Pulmonary artery endothelial cell (primary cell): ENCODE results near the gene ASMT. TPM values are rescaled to one million over a fixed set of nuclear protein-coding genes. Genes with fewer than 3 reads are reported as not detected.
A peak's percentile ranks its signal among the peaks of the same experiment; 100 is the strongest.
"Not testable (repeated sequence)": the region's sequence is repeated elsewhere in the genome, so short reads cannot be mapped to it uniquely, and the experiment has no call there.

Experiments
- DNase-seq: peaks from one replicate; pipeline ENCODE4 v3.0.0-alpha.2; 2011; ENCODE audit warnings: low read depth, low spot score
- total RNA-seq: library from RNA; depleted of rRNA; stranded (reverse); fragments of >200 nt; gene quantifications from 2 replicates; pipeline ENCODE4 v1.2.3, GENCODE V29; 2014

The ASMT gene
- total RNA-seq, 1 donor from 2014 or later: not detected

DNA sequence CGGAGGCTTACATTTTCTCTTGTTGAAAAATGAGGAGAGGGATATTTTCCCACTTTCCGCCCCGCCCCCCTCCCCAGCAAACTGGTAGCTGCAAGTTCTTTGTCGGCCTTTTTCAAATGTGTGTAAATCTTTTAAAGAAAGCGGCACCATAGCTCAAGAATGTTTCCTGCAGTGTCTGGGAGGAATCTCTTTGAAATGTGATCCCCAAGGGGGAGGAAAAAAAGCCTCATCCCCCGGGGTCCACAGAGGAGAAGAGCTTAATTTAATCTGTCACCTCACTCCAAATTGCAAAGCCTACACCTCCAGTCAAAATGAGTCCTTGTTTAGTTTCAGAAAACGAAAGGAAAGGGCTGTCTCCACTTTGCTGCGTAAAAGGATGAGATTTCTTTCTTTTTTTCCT lies 34.8 kb downstream of the ASMT start:
- DNase-seq: no peak

DNA sequence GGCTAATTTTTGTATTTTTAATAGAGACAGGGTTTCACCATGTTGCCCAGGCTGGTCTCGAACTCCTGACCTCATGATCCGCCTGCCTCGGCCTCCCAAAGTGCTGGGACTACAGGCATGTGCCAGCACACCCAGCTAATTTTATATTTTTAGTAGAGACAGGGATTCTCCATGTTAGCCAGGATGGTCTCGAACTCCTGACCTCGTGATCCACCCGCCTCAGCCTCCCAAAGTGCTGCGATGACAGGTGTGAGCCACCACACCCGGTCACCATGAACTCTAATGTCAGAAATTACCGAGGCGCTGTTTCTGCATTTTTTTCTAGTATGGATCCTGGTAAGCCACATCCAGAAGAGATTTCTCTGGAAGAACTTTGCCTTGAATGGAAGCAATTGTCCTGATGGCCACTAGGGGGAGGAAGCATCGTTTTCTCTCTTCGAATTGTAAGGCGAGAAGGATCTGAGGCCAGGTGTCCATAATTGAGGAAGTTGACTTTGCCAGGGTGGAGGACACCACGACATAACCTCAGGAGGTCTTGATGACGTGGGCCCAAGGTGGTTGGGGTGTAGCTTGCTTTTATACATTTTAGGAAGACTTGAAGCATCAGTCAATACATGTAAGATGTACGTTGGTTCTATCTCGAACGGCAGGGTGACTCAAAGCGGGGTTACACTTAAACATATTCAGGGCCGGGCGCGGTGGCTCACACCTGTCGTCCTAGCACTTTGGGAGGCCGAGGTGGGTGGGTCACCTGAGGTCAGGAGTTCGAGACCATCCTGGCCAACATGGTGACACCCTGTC lies 37.4 kb downstream of the ASMT start:
- peak; percentile 26 for DNase-seq

DNA sequence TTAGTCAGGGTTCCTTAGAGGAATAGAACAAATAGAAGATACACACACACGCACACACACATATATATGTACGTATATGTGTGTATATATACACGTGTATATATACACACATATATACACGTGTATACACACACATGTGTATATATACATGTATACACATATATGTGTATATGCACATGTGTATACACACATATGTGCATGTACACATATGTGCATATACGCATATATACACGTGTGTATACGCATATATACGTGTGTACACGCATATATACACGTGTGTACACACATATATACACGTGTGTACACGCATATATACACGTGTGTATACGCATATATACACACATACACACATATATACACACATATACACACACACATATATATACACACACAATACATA lies 41.5 kb downstream of the ASMT start:
- no peak for DNase-seq

DNA sequence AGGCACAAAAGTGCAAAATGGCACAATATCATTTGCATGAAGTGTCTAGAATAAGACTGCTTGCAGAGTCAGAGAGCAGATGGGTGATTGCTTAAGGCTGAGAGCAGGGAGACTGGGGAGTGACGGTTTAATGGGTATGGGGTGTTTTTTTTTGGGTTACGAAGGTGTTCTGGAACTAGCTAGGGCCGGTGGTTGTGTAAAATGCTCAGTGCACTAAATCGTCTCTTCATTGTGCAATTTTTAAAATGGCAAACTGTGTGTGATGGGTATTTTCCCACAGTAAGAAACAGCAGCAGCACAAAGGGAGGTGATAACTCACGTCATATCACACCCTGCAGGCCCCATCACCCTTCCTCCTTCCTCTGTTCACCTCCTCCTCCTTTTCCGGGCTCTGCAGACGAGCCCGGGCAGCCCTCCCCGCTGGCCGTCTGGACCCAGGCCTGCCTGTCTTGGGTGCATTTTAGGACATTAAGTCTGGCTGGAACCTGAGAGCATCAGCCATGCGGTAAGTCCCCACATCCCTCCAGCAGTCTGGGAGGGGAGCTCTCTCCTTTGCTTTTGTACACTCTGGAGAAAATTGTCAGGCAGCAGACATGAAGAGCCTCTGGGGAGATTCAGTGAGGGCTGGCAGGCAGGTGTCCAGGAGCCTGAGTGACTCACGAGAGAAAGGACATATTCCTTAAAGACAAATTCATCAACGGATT lies 42.7 kb downstream of the ASMT start:
- peak; percentile 40 for DNase-seq

DNA sequence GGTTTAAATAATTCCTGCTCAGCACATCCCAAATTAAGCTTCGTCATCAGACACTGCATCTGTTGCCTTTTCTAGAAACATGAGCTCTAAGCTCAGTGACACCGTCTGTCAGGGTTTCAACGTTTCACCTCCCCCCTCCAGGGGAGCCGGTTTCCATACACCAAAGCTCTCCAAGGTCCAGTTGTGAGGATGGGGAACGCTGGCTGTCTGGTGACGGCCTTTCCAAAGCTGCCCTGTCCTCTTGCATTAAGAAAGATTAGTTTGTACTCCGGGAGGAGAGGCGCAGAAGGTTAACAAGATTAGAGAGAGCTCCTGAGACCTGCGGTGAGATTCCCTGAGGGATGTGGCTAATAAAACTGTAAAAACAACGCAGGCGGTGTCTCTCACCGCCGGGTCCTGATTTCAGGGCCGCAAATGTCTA lies 43.2 kb downstream of the ASMT start:
- DNase-seq: no peak

DNA sequence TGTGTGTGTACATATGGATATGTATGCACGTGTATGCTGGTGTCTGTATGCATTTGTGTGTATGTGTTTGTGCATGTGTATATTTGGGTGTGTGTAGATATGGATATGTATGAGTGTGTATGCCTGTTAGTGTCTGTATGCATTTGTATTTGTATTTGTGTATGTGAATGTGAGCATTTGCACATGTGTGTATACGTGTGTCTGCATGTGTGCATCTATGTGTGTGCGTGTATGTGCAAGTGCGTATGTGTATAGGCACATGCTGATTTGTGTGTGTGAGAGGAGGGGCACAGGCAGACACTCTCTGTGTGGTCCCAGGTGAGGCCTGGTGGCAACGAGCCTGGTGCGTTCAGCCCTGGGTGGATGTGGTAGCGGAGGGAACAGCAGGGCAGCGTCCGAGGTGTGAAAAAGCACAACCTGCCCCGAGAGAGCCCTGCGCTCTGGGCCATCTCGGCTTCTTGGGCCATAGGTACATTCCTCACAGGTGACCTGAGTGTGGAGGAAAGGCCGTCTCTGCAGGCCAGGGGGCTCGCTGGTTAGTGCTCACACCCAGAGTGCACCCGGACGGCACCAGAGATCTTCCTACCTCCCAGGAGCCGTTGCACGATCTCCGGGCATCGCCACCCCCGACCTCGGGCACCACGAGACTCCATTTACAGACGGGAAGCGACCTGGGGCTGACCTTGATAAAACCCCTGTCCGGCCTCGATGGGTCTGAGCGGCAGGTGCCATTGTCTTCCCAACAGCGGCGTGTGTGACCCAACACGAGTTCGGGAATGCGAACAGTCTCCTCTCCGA lies 45.0 kb downstream of the ASMT start:
- no peak for DNase-seq

DNA sequence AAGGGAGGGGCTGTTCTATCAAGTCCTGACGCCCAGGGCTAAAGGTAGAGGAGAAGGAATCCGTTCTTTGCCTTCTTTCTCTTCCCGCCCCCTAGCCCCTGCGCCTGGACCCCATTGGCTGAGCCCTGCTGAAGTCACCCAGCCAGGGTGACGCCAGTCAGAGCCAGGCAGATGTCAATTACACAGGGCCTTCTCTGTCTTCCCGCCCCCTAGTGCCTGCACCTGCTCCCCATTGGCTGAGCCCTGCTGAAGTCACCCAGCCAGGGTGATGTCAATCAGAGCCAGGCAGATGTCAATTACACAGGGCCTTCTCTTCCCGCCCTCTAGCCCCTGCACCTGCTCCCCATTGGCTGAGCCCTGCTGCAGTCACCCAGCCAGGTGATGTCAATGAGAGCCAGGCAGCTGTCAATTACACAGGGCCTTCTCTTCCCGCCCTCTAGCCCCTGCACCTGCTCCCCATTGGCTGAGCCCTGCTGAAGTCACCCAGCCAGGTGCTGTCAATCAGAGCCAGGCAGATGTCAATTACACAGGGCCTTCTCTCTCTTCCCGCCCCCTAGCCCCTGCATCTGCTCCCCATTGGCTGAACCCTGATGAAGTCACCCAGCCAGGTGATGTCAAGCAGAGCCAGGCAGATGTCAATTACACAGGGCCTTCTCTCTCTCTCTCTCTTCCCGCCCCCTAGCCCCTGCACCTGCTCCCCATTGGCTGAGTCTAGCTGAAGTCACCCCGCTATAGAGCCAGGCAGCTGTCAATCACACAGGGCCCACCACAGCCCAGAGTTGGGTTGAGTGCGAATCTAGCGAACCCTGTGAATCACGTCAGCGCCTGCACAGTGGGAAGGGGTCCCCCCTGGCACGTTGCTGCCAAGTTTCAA lies 46.4 kb downstream of the ASMT start:
- no peak for DNase-seq

DNA sequence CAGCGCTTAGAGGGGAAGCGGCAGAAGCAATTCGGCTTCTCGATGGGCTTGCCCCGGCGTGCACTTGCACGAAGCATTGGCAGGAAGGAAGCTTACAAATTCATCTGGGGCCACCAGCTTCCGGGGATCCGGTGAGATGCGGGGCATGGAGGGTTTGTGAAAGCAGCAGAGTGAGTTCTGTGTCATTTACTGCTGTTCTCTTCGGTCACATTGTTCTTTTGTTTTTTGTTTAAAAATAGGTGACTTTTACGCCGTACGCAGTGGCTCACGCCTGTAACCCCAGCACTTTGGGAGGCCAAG lies 47.0 kb downstream of the ASMT start:
- DNase-seq: no peak

DNA sequence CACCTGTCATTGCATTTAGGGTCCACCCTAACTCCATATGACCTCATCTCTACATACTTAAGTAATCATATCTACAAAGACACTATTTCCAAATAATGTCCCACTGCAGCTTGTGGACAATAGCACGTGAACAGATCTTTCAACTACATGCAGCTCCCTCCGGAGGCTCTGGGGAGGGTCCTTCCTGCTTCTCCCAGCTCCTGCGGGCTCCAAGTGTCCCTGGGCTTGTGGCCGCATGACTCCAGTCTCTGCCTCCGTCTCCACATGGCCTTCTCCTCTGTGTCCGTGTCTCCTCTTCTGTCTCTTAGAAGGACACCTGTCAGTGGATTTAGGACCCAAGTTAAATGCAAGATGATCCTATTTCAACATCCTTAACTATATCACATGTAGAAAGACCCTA lies 52.7 kb downstream of the ASMT start:
- no peak for DNase-seq

DNA sequence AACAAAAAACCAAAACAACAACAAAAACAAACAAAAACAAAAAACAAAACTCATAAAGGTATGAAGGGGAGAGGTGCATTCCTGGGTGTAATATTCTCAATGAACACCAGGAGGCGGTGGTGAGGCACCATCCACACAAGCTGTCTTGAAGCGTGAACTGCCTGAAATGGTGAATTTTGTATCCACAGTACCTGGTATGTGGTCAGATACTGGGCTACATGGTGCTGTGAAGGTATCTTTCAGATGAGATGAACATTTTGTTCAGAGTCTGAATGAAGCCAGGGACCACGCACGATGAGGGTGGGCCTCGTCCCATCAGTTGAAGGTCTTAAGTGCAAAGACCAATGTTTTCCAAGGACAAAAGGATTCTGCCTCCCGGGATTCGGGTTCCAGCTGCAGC lies 58.5 kb downstream of the ASMT start:
- no peak for DNase-seq

DNA sequence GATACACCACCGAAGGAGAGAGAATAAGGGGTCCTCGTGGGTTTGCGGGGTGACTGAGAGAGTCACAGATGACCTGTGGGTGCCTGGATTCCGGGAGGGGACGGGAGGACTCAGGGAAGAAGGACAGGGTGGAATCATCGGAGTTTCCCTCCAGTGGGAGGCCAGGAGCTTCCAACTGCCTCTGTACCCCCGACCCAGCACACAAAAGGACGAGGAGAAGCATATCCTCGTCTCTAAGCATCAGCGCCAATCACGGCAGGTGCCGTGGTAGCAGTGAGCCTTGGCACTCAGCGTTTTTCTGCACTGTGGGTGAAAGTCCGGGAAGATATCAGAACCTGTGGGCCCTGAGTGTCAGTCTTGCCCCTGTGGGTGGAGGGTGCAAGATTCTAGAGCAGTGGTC lies 62.0 kb downstream of the ASMT start:
- DNase-seq: no peak

DNA sequence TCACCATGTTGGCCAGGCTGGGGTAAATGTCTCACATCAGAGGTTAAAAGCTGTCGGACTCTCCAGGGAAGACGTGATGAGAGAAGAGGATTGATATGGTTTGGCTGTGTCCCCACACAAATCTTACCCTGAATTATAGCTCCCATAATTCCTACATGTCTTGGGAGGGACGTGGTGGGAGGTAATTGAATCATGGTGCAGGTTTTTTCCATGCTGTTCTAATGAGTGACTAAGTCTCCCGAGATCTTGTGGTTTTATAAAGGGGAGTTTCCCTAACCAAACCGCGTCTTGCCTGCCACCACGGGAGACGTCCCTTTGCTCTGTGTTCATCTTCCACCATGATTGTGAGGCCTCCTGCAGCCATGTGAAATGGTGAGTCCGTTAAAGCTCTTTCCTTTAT lies 64.4 kb downstream of the ASMT start:
- no peak for DNase-seq

DNA sequence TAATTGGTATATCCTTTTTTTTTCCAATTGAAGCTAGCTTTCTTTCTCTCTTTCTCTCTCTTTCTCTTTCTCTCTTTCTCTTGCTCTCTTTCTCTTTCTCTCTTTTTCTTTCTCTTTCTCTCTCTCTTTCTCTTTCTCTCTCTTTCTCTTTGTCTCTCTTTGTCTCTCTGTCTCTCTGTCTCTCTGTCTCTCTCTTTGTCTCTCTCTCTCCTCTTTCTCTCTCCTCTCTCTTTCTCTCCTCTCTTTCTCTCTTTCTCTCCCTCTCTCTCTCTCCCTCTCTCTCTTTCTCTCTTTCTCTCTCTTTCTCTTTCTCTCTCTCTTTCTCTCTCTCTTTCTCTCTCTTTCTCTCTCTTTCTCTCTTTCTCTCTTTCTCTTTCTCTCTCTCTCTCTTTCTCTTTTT lies 66.6 kb downstream of the ASMT start:
- DNase-seq: no peak

DNA sequence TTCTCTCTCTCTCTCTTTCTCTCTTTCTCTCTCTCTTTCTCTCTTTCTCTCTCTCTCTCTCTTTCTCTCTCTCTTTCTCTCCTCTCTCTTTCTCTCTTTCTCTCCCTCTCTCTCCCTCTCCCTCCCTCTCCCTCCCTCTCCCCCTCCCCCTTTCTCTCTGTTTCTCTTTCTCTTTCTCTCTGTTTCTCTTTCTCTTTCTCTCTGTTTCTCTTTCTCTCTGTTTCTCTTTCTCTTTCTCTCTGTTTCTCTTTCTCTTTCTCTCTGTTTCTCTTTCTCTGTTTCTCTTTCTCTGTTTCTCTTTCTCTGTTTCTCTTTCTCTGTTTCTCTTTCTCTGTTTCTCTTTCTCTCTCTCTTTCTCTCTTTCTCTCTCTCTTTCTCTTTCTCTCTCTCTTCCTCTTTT lies 67.0 kb downstream of the ASMT start:
- not testable (repeated sequence) for DNase-seq

DNA sequence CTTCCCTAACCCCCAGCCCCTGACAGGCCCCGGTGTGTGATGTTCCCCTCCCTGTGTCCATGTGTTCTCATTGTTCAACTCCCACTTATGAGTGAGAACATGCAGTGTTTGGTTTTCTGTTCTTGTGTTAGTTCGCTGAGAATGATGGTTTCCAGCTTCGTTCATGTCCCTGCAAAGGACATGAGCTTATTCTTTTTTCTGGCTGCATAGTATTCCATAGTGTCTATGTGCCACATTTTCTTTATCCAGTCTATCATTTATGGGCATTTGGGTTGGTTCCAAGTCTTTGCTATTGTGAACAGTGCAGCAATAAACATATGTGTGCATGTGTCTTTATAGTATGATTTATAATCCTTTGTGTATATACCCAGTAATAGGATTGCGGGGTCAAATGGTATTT lies 67.6 kb downstream of the ASMT start:
- not testable (repeated sequence) for DNase-seq

DNA sequence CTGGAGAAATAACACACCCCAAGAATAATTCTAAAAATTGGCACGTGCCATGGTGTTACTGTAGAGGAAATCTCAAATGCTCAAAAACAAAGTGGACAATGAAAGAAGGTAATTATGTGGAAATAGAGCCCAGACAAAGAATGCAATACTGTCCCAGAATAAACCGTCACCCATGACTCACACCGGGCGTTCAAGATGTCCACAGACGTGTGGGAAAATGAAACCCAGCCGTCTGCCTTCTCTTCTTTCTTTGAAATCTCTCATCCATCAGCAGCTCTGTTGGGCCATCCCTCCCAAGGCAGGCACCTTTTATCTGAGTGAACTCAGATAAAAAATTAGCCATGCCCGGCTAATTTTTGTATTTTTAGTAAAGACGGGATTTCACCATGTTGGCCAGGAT lies 70.0 kb downstream of the ASMT start:
- not testable (repeated sequence) for DNase-seq

DNA sequence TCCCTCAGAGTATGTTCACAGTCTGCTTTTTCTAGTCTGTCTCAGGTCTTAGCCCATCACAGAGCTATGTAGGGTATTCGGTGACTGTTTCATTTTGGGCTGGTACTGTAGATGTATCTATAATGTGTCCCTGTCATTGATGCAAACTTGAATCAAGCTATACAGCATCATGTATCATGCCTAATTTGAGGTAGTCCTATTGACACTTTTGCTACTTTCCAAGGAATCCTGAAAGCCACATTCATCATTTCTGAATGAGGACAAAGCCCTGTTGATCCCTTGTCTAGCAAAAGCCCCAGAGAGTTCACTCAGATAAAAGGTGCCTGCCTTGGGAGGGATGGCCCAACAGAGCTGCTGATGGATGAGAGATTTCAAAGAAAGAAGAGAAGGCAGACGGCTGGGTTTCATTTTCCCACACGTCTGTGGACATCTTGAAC lies 70.6 kb downstream of the ASMT start:
- not testable (repeated sequence) for DNase-seq

DNA sequence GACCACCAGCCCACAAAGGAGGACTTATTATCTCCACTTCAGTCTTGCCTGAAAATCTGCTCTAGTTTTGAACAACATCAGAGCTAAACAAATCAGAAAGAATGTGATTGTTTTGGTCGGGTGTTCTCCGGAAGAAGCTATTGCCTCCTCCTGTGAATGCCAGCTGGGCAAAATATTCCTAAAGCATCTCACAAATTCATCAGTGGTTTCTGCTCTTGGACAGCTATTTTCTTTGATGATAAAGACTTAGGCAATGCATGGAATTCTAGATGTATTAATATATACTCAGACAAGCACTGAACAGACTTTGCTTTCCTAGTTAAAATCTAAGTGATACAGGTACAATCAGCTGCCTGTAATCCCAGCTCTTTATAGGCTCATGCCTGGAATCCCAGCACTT lies 71.8 kb downstream of the ASMT start:
- DNase-seq: no peak
